DMS 273 treated with DMSO at 0.1 percent for 48 hours (cell line): ENCODE measurements around the gene SAV1.

Experiments used
- DNase-seq: peaks from one replicate; lab custom pipeline; 2025; lab: John Stamatoyannopoulos, UW

Gene SAV1

GRCh38 chr14:50607181-50607580, 60.9 kb downstream of the SAV1 start:
- DNase-seq = no peak

- no peak for DNase-seq
Observed at GRCh38 chr14:50606468-50606867, 61.6 kb downstream of the SAV1 start.

DNA sequence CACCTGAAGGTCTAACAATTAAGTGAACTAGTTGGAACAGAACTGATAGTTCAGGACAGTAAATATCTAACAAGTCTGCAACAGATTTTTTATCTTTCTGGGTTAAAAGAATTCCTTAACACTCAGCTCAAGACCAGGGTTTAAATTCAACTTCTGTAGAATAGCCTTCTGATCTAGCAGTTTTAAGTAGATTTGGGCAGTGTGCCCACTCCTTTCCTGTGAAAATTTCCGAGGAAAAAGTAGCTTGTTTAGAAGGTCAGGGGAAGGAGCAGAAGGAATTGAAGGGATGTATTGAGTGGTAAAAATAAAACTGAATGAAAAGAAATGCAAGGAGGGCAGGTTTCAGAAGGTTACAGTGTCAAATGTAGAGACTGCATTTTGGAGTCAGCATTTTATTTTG, 62.3 kb downstream of the SAV1 start:
- no peak for DNase-seq

DNA sequence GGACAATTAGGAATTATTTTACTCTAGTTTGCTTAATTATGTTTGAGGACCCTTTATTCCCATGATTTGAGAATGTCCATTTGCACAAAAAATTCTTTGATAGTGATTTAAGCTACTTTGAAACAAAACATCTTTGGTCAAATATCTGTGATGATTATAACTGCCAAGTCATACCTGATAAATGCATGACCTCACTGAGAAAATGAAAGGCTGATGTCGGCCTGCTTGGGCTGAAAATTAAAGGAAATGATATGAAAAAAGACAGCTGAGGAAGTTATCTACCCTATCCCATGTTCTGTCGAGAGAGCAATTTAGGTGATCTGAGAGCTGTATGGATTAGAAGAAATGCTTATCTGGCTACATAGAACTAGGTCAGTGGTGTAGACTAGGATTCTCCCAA, 64.5 kb downstream of the SAV1 start:
- no peak for DNase-seq

GRCh38 chr14:50602035-50602434, 66.1 kb downstream of the SAV1 start:
- no peak for DNase-seq

DNA sequence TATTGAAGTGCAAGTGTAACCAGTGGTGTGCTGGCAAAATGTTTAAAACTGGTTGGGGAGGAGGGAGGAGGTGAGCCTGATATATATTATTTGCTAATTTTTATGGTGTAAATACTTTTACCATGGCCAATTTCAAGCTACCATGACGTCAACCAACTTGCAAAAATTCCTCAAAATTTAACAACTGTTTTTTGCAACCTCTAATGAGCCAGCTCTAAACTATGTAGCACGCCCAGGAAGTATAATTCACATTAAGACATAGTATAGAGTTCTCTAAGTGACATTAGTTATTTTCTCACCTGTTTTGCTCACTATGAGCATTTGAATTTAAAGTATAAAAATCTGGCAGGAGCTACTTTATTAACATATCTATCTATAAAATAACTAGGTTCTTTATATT, 66.7 kb downstream of the SAV1 start:
- no peak for DNase-seq

- no peak for DNase-seq
Observed at GRCh38 chr14:50600849-50601248, 67.3 kb downstream of the SAV1 start.

GRCh38 chr14:50599700-50600444, 68.2 kb downstream of the SAV1 start:
- no peak for DNase-seq

DNA sequence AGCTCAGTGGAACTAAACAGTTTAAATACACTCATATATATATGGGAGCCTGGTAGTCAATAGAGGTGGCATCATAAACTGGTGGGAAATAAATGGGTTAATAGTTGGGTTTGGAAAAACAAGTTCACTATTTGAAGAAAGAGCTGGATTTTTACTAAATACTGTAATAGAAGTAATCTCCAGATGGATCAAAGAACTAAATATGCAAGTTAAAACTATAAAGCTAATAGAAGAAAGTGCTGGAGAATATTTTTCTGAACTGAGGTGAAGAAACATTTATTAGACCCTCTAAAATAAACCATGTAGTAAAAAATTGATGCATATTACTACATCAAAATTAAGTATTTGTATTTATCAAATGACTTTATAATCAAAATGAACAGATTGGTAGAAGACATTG, 69.3 kb downstream of the SAV1 start:
- no peak for DNase-seq

DNA sequence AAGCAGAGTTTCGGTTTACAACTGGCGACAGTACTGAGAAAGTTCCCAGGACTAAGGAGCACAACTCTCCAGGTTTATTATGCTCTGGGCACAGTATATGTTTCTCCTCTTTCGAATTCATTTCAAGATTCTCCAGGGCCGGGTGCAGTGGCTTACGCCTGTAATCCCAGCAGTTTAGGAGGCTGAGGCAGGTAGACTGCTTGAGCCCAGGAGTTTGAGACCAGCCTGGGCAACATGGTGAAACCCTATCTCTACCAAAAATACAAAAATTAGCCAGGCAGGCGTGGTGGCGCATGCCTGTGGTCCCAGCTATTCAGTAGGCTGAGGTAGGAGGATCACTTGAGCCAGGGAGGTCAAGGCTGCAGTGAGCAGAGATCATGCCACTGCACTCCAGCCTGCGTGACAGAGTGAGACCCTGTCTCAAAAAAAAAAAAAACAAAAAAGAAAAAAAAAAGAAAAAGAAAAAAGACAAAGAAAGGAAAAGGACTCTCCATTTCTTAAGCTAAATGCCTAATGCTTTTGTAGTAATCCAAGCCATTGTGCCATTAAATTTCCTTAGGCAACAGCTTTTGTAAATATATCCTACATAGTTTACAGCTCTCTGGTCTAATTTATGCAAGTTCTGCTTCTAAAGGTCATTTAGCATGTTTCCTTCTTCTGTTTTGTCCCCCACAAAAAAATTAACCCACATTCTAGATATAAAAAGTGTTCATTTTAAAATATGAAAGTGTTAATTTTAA, 73.4 kb downstream of the SAV1 start:
- no peak for DNase-seq

GRCh38 chr14:50590464-50590863, 77.6 kb downstream of the SAV1 start:
- no peak for DNase-seq
